Measurements from ENCODE around the gene TBXA2R.

DNA sequence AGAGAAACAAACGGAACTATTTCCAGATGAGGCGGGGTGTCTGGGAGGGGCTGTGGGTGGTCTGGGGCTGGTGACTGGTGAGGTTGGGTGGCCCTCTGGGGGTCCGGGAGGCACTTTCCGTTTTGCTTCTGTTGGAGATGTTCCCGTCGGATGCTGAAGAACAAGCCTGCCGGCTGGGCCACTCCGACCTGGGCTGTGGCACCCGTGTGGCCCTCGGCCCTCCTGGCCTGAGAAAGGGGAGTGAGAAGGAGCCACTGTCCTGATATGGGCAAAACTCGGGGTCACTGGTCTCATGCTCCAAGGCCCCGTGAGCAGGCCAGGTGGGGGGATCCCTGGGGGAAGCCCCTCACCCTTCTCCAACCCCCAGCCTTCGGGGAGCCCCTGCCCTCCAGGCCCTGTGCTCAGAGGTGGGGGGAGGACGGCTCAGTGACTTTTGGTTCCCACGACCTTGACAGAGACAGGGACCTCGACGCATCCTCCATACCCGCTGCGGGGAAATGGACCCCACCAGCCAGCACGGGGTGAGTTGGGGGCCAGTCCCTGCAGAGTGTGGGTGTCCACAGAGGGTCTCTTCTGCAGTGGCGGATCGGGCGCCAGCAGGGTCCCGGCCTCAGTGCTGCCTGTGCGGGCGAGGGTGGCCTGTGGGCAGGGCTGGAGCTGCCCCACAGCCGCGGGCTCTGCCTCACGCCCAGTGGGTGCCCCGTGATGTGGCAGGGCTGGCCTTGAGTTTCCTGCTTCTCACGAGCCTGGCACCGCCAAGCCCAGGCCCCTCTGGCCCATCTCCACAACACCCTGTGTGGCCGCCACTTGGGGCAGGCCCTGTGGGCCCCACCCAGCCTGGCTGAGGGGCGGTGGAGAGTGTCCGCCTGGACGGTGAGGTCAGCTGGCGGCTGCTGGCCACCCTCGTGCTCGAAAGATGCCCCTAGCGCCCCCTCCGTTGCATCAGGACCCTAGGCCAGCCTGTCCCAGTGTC lies 4.4 kb upstream of the TBXA2R start:
- TF ChIP-seq, protein P1, sequence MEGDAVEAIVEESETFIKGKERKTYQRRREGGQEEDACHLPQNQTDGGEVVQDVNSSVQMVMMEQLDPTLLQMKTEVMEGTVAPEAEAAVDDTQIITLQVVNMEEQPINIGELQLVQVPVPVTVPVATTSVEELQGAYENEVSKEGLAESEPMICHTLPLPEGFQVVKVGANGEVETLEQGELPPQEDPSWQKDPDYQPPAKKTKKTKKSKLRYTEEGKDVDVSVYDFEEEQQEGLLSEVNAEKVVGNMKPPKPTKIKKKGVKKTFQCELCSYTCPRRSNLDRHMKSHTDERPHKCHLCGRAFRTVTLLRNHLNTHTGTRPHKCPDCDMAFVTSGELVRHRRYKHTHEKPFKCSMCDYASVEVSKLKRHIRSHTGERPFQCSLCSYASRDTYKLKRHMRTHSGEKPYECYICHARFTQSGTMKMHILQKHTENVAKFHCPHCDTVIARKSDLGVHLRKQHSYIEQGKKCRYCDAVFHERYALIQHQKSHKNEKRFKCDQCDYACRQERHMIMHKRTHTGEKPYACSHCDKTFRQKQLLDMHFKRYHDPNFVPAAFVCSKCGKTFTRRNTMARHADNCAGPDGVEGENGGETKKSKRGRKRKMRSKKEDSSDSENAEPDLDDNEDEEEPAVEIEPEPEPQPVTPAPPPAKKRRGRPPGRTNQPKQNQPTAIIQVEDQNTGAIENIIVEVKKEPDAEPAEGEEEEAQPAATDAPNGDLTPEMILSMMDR (IDR thresholded peaks at IDR 0.05; ENCODE audit: low read length), result no peak
- no peak for TF ChIP-seq EZH2phosphoT487 (IDR thresholded peaks at IDR 0.05; ENCODE audit: low read length)
